ENCODE measurements around the gene CRACDL. TPM values are rescaled to one million over a fixed set of nuclear protein-coding genes. Genes with fewer than 3 reads are reported as not detected.

CRACDL gene
- total and polyA plus RNA-seq, 2 of the 13 experiments (the other 11 are each of a cell fraction or from before 2014, with no cell fraction given) = 0.15 to 0.26 TPM

DNA sequence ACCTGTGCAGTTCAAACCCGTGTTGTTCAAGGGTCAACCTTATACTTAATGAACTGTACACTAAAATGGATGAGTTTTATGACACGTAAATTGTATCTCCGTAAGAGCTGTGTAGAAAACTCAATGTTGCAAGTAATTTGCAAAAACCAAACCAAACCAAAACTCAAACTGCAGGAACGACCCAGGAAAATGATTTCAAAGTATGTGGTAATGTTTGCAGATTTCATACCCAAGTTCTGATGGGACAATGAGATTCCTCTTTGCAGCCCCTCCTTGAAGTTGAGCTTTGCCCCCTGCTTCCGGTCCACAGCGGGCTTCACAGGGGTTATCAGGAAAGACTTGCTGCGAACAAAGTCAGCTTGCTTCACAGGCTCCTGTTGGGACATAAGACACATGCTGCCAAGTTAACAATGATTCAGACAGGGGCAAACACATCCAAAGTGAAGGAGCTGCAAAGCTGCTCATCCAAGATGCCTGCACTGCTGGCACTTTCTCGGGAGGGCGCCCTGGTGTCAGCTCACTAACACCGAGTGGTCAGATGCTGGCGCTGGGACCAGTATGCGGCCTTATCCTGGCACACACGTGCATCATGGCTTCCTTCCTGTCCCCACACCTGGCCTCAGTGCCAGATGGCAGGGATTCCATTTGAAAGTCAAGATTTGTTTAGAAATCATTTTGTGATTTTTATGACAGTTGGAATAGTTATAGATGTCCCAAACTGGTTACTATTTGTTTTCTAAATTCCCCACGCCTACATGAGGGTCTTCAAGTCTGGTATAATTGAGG, 139.9 kb downstream of the CRACDL start (continued):
- TF ChIP-seq, protein P1, sequence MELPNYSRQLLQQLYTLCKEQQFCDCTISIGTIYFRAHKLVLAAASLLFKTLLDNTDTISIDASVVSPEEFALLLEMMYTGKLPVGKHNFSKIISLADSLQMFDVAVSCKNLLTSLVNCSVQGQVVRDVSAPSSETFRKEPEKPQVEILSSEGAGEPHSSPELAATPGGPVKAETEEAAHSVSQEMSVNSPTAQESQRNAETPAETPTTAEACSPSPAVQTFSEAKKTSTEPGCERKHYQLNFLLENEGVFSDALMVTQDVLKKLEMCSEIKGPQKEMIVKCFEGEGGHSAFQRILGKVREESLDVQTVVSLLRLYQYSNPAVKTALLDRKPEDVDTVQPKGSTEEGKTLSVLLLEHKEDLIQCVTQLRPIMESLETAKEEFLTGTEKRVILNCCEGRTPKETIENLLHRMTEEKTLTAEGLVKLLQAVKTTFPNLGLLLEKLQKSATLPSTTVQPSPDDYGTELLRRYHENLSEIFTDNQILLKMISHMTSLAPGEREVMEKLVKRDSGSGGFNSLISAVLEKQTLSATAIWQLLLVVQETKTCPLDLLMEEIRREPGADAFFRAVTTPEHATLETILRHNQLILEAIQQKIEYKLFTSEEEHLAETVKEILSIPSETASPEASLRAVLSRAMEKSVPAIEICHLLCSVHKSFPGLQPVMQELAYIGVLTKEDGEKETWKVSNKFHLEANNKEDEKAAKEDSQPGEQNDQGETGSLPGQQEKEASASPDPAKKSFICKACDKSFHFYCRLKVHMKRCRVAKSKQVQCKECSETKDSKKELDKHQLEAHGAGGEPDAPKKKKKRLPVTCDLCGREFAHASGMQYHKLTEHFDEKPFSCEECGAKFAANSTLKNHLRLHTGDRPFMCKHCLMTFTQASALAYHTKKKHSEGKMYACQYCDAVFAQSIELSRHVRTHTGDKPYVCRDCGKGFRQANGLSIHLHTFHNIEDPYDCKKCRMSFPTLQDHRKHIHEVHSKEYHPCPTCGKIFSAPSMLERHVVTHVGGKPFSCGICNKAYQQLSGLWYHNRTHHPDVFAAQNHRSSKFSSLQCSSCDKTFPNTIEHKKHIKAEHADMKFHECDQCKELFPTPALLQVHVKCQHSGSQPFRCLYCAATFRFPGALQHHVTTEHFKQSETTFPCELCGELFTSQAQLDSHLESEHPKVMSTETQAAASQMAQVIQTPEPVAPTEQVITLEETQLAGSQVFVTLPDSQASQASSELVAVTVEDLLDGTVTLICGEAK (IDR thresholded peaks at IDR 0.05) = no peak
- TF ChIP-seq, protein P1 (CRISPR knock-in tag; IDR thresholded peaks at IDR 0.05) = peak; percentile 75; the same call in 1 of the 2 replicates
- peak; percentile 65; the same call in 1 of the 2 replicates for TF ChIP-seq ZNF598 (CRISPR knock-in tag; IDR thresholded peaks at IDR 0.05; ENCODE audit: borderline replicate concordance)
- TF ChIP-seq ATM (IDR thresholded peaks at IDR 0.05; ENCODE audit: borderline replicate concordance) = no peak
- peak; percentile 40 for TF ChIP-seq TAF1 (CRISPR knock-in tag; IDR thresholded peaks at IDR 0.05)
- TF ChIP-seq HNRNPUL1 (IDR thresholded peaks at IDR 0.05; ENCODE audit: low read depth, low read length) = no peak
- TF ChIP-seq ZNF232 (CRISPR knock-in tag; IDR thresholded peaks at IDR 0.05; ENCODE audit: borderline replicate concordance) = peak; percentile 76; the same call in 1 of the 2 replicates
- peak; percentile 99 for TF ChIP-seq ZBTB7B (CRISPR knock-in tag; IDR thresholded peaks at IDR 0.05)
- TF ChIP-seq ZNF160 (CRISPR knock-in tag; IDR thresholded peaks at IDR 0.05) = peak; percentile 86
- TF ChIP-seq FOXA1 (IDR thresholded peaks at IDR 0.05) = no peak
- TF ChIP-seq FOXA1 (CRISPR knock-in tag; IDR thresholded peaks at IDR 0.05) = peak; percentile 83
- peak; percentile 75 to 86; a peak in 3 of 4 replicates for TF ChIP-seq NR2F1 (CRISPR knock-in tag; IDR thresholded peaks at IDR 0.05)
- TF ChIP-seq GLI4 (CRISPR knock-in tag; IDR thresholded peaks at IDR 0.05; ENCODE audit: borderline replicate concordance) = 0 out of 2 replicates have a peak, but pooled peaks have one; percentile 19
- peak; percentile 65; the same call in 1 of the 2 replicates for TF ChIP-seq THAP9 (CRISPR knock-in tag; IDR thresholded peaks at IDR 0.05; ENCODE audit: borderline replicate concordance)
- peak; percentile 72; the same call in 1 of the 2 replicates for TF ChIP-seq SPEN (CRISPR knock-in tag; IDR thresholded peaks at IDR 0.05; ENCODE audit: low read depth)
- TF ChIP-seq SOX5 (CRISPR knock-in tag; IDR thresholded peaks at IDR 0.05; ENCODE audit: borderline replicate concordance) = peak; percentile 97
- peak; percentile 91 for TF ChIP-seq CCAR2 (optimal IDR thresholded peaks at IDR 0.05; ENCODE audit: low read depth, low read length)
- TF ChIP-seq HOXA3 (CRISPR knock-in tag; IDR thresholded peaks at IDR 0.05) = peak; percentile 92
